ENCODE measurements around the gene PRX. TPM values are rescaled to one million over a fixed set of nuclear protein-coding genes. Genes with fewer than 3 reads are reported as not detected.
A peak's percentile ranks its signal among the peaks of the same experiment; 100 is the strongest.
"Not testable (repeated sequence)": the region's sequence is repeated elsewhere in the genome, so short reads cannot be mapped to it uniquely, and the experiment has no call there.

The PRX gene
- total and polyA plus RNA-seq, 5 donors: 3.2 to 7.1 (median 4.9) TPM

DNA sequence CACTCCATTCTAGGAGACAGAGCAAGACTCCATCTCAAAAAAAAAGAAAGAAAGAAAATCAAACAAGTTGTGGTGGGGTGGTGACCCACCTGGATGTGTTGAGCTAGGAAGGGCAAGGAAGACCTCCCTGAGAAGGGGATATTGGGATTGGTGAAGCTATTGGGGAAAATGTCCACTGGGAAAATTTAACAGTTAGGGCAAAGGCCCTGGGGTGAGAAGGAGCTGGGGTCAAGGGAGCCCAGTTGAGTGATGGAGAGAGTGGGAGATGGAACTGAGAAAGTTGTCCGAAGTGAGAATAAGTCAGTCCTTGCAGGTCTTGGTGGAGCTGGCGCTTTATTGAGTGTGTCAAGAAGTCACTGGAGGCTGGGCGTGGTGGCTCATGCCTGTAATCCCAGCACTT lies 25.1 kb upstream of the PRX start:
- no peaks in the 10 kb centered on the region for H3K27me3 ChIP-seq (ENCODE audit: control insufficient read depth, insufficient read depth)
- WGBS: 94% methylated on average over 3 of the region's 3 CpGs
- H3K4me1 ChIP-seq (ENCODE audit: control insufficient read depth, insufficient read depth, low read length): peaks cover 3% of the 10 kb centered on the region
- DNase-seq (no peak), ATAC-seq (no peak)
- no peak overlapping the region for H3K4me3 ChIP-seq (ENCODE audit: low read length)
- H3K9me3 ChIP-seq (ENCODE audit: control insufficient read depth, low read length): no peaks in the 10 kb centered on the region
- H3K27ac ChIP-seq (ENCODE audit: low read length): no peak overlapping the region
- intact Hi-C loops (cut with DNase I): no loop called here

DNA sequence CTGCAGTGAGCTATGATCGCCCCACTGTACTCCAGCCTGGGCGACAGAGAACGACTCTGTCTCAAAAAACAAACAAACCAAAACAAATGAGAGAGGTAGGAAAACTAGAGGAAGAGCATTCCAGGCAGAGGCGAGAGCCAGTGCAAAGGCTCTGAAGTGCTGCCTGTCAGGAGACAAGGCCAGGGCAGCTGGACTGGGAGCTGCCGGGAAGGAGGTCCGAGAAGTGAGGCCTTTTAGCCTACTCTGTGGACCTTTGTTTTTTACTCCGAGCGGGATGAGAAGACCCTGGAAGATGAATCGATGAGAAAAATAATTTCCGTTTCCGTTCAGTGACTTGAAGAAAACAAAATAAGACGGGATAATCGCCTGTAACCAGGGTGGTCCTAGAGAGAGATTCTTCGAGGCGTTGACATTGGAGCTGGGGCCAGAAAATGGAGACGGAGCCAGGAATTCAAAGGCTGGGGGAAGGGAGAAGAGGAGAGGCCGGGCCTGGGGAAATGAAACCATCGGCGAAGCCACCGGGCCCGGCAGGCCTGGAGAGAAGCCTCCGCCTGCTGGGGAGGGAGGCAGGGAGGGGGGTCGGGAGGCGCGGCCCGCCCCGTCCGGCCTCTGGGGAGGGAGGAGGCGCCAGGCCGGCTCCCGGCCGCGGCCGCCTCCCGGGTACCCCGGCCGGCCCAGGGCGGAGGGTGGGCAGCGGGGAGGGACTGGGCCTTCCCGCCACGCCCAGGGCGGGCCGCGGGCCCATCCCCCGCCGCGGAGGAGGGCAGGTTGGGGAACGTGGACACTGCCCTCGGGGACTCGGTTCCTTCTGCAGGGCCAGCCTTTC lies 20.4 kb upstream of the PRX start:
- Histone ChIP-seq H3K9me3 (ENCODE audit: control insufficient read depth, low read length) (no peaks in the 10 kb centered on the region), H3K27ac (ENCODE audit: low read length) (peak overlapping the region; percentile 100), H3K27me3 (ENCODE audit: control insufficient read depth, insufficient read depth) (no peaks in the 10 kb centered on the region), H3K4me1 (ENCODE audit: control insufficient read depth, insufficient read depth, low read length) (no peaks in the 10 kb centered on the region), H3K4me3 (ENCODE audit: low read length) (peak overlapping the region; percentile 88)
- peak; percentile 98 to 99 for ATAC-seq
- DNase-seq: peak; percentile 93 to 98 (median 95)
- intact Hi-C loops (cut with DNase I): no loop called here
- 1% methylated on average over 50 of the region's 50 CpGs for WGBS

DNA sequence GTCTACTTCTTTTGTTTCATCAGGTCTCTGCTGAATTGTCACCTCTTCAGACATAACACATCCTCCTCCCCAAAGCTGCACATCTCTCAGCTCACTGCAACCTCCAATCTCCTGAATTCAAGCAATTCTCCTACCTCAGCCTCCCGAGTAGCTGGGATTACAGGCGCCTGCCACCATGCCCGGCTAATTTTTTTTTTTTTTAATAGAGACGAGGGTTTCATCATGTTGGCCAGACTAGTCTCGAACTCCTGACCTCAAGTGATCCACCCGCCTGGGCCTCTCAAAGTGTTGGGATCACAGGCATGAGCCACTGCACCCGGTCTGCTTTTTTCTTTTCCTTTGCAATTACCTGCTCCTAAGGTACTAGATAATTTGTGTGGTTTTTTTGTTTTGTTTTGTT lies 19.6 kb upstream of the PRX start:
- intact Hi-C loops (cut with DNase I); H3K9me3 ChIP-seq (ENCODE audit: control insufficient read depth, low read length); DNase-seq; H3K27me3 ChIP-seq (ENCODE audit: control insufficient read depth, insufficient read depth); ATAC-seq; H3K4me1 ChIP-seq (ENCODE audit: control insufficient read depth, insufficient read depth, low read length): not testable (repeated sequence)
- Histone ChIP-seq H3K27ac (ENCODE audit: low read length) (peak overlapping the region; percentile 100), H3K4me3 (ENCODE audit: low read length) (peak overlapping the region; percentile 88)
- 37% methylated on average over 7 of the region's 7 CpGs for WGBS

DNA sequence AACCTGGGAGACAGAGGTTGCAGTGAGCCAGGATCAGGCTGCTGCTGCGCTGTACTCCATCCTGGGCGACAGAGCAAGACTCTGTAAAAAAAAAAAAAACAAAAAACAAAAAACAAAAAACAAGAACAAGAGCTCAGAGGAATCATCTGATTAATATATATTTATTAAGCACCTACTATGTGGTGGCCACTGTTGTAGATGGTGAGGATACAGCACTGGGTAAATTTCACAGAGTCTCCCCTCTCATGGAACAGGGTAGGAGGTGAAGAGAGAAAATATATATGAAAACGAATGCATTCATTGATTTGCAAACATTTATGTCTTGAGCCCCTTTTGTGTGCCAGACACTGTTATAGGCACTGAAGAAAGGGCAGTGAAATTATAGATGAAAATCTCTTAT lies 18.5 kb upstream of the PRX start:
- H3K27me3 ChIP-seq (ENCODE audit: control insufficient read depth, insufficient read depth): no peaks in the 10 kb centered on the region
- no peaks in the 10 kb centered on the region for H3K4me1 ChIP-seq (ENCODE audit: control insufficient read depth, insufficient read depth, low read length)
- no peak overlapping the region for H3K27ac ChIP-seq (ENCODE audit: low read length)
- WGBS: 96% methylated on average over 3 of the region's 3 CpGs
- DNase-seq (no peak), ATAC-seq (no peak)
- intact Hi-C loops (cut with DNase I): no loop called here
- no peaks in the 10 kb centered on the region for H3K9me3 ChIP-seq (ENCODE audit: control insufficient read depth, low read length)
- H3K4me3 ChIP-seq (ENCODE audit: low read length): no peak overlapping the region

DNA sequence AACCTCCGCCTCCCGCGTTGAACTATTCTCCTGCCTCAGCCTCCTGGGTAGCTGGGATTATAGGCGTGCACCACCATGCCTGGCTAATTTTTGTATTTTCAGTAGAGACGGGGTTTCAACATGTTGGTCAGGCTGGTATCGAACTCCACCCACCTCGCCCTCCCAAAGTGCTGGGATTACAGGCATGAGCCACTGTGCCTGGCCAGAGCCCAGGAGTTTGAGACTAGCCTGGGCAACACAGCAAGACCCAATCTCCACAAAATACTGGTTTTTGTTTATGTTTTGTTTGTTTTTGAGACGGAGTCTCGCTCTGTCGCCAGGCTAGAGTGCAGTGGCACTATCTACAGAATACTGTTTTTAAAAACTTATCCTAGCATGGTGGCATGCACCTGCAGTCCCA lies 17.1 kb upstream of the PRX start:
- intact Hi-C loops (cut with DNase I); ATAC-seq; H3K9me3 ChIP-seq (ENCODE audit: control insufficient read depth, low read length); H3K27me3 ChIP-seq (ENCODE audit: control insufficient read depth, insufficient read depth); H3K4me3 ChIP-seq (ENCODE audit: low read length); H3K4me1 ChIP-seq (ENCODE audit: control insufficient read depth, insufficient read depth, low read length); H3K27ac ChIP-seq (ENCODE audit: low read length): not testable (repeated sequence)
- peak in 1 of 3 donors; percentile 8 for DNase-seq
- WGBS: 97% methylated on average over 10 of the region's 10 CpGs

DNA sequence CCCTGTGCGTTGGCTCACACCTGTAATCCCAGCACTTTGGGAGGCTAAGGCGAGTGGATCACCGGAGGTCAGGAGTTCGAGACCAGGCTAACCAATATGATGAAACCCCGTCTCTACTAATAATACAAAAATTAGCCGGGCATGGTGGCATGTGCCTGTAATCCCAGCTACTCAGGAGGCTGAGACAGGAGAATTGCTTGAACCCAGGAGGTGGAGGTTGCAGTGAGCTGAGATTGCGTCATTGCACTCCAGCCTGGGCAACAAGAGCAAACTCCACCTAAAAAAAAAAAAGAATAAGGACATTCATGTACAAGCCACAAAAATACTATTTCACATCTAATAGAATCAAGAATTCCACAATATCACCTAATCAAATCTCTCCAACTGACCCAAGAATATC lies 15.0 kb upstream of the PRX start:
- H3K27ac ChIP-seq (ENCODE audit: low read length); H3K4me3 ChIP-seq (ENCODE audit: low read length); intact Hi-C loops (cut with DNase I); H3K4me1 ChIP-seq (ENCODE audit: control insufficient read depth, insufficient read depth, low read length); ATAC-seq; H3K27me3 ChIP-seq (ENCODE audit: control insufficient read depth, insufficient read depth); H3K9me3 ChIP-seq (ENCODE audit: control insufficient read depth, low read length): not testable (repeated sequence)
- 95% methylated on average over 7 of the region's 7 CpGs for WGBS
- DNase-seq: peak in 1 of 3 donors; percentile 2

DNA sequence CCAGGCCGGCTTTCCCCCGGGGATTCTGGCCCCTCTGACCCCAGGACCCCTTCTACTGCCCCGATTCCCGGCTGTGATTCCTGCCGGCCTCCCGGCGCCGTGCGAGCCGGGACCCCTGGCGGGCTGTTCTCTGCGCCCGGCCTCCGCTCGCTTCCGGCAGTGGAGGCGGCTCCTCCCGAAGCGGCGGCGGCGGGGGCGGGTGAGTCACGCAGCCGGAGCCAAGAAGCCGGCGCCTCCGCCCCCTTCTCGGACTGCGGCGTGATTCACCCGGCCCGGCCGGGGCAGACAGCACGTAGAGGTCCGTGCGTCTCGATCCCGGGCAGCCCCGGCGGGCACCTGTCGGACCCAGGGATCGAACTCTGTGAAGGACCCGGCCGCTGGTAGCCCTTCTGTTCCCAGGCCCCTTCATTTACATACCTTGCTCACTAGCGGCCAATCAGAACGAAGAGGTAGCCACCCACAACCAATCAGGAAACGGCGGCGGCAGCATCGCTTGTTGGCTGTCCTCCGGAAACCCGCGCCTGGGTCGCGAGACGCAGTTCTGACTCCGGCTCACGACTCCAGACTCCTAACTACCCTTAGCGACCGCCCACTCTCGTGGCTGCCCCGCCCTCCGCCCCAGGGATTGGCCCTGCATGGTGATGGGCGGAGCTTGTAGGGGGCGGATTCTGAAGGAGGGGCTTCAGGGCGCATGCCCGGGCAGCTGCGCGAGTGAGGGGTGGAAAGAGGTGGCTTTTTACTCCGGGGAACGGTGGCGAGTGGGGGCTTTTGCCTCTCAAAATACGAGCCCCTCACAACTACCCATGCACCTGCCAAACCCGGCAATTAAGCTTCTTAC lies 12.5 kb upstream of the PRX start, which contains the start of gene SERTAD1:
Gene SERTAD1, minus strand, starts transcription at position 543 of the 838 bp plus-strand sequence. CDS start 2,446 bp downstream, outside the sequence.
- Histone ChIP-seq H3K4me1 (ENCODE audit: control insufficient read depth, insufficient read depth, low read length) (no peaks in the 10 kb centered on the region), H3K9me3 (ENCODE audit: control insufficient read depth, low read length) (no peaks in the 10 kb centered on the region), H3K27ac (ENCODE audit: low read length) (peak within 1 kb of the TSS; percentile 99), H3K4me3 (ENCODE audit: low read length) (peak within 1 kb of the TSS; percentile 97), H3K27me3 (ENCODE audit: control insufficient read depth, insufficient read depth) (no peaks in the 10 kb centered on the region)
- DNase-seq (peak; percentile 99 to 100 (median 100)), ATAC-seq (peak; percentile 94 to 95)
- intact Hi-C loops (cut with DNase I): no loop called here
- under 1% methylated on average over 75 of the region's 75 CpGs for WGBS

DNA sequence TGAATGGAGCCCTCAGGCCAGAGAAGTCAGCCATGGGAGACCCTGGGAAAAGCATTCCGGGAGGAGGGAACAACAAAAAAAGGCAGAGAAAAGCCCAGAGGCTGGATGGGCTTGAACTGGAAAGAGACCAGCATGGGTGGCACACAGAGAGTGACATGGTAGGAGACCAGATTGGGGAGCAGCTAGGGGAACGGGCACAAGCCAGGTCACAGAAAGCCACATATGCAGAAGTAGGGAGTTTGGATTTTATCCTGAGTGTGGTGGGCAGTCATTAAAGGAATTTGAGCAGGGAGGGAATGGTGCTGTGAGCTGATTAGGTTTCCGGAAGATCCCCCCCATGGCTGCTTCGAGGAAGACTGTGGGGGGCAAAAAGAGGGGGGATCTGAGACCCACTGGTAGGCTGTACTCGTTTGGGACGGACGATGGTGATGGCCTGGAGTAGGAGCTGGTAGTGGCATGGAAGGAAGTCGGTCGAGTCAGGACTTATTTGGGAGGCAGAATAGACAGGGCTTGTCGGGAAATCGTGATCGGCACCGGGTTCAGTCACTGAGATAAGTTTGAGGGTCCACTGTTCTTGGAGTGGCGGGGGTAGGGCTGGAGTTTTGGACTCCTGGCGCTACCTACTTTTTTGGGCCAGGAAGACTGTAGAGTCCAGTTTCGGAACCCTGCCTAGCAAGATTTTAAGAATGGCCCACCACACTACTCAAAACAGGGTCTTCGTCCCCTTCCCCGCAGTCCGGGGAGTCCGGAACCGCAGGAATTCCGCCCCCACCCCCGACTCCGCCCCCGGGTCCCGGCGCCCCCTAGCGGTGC lies 11.7 kb upstream of the PRX start:
- H3K27me3 ChIP-seq (ENCODE audit: control insufficient read depth, insufficient read depth): no peaks in the 10 kb centered on the region
- no peaks in the 10 kb centered on the region for H3K4me1 ChIP-seq (ENCODE audit: control insufficient read depth, insufficient read depth, low read length)
- H3K27ac ChIP-seq (ENCODE audit: low read length): peak overlapping the region; percentile 99
- no peak for ATAC-seq
- under 1% methylated on average over 28 of the region's 28 CpGs for WGBS
- intact Hi-C loops (cut with DNase I): no loop called here
- H3K4me3 ChIP-seq (ENCODE audit: low read length): peak overlapping the region; percentile 97
- peak in 2 of 3 donors; percentile 18 to 56 for DNase-seq
- H3K9me3 ChIP-seq (ENCODE audit: control insufficient read depth, low read length): no peaks in the 10 kb centered on the region

DNA sequence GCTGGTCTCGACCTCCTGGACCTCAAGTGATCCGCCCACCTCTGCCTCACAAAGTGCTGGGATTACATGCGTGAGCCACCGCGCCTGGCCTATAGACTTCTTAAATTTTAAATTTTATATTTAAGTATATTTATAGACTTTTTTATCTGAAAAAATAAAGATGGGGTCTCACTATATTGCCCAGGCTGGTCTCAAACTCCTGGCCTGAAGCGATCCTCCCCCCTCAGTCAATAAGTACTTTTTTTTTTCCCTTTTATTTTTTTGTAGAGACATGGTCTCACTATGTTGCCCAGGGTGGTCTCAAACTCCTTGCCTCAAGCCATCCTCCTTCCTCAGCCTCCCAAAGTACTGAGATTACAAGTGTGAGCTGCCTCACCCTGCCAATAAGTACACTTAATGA lies 10.8 kb upstream of the PRX start:
- intact Hi-C loops (cut with DNase I): no loop called here
- 94% methylated on average over 6 of the region's 6 CpGs for WGBS
- no peaks in the 10 kb centered on the region for H3K4me1 ChIP-seq (ENCODE audit: control insufficient read depth, insufficient read depth, low read length)
- no peak for ATAC-seq
- H3K27ac ChIP-seq (ENCODE audit: low read length): no peak overlapping the region
- no peak overlapping the region for H3K4me3 ChIP-seq (ENCODE audit: low read length)
- no peaks in the 10 kb centered on the region for H3K9me3 ChIP-seq (ENCODE audit: control insufficient read depth, low read length)
- DNase-seq: peak in 2 of 3 donors; percentile 29 to 32
- H3K27me3 ChIP-seq (ENCODE audit: control insufficient read depth, insufficient read depth): no peaks in the 10 kb centered on the region

DNA sequence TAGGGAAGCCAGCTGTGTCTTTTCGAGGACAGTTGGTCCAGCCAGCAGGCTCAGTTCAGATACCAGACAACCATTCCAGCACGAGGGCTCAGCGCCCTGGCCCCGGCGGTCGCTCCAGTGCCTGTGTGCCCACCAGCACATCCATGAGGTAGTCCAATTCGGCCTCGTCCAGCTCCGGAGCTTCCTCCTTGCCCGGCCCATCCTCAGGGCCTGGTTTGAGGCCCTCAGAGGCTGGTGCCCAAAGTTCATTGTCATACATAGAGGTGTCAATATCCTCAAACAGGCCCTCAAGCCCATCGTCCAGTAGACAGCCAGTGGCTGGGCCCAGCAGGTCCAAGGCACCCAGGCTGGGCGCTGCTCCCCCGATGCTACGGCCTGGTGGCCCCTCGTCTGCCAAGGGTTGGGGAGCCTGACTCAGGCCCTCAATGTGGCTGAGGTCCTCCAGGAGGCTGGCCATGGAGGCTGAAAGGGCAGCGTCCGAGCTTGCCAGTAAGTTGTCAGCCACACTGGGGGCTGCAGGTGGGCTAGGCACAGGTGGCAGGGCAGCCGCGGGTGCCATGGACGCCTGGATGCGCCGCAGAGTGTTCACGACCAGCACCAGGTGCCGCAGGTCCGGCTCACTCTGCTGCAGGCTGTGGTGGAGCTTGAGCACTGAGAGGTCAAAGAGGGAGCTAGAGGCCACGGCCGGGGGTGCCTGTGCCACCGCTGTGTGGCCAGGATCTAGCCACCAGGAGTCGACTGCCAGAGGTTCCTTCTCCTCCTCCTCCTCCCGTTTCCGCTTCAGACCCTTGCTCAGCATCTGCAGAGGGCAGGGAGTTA lies 9.8 kb upstream of the PRX start:
- Histone ChIP-seq H3K9me3 (ENCODE audit: control insufficient read depth, low read length) (no peaks in the 10 kb centered on the region), H3K4me3 (ENCODE audit: low read length) (no peak overlapping the region), H3K27me3 (ENCODE audit: control insufficient read depth, insufficient read depth) (no peaks in the 10 kb centered on the region), H3K4me1 (ENCODE audit: control insufficient read depth, insufficient read depth, low read length) (no peaks in the 10 kb centered on the region), H3K27ac (ENCODE audit: low read length) (no peak overlapping the region)
- DNase-seq: peak in 2 of 3 donors; percentile 43 to 62
- WGBS: 79% methylated on average over 31 of the region's 31 CpGs
- no peak for ATAC-seq
- intact Hi-C loops (cut with DNase I): no loop called here
